GM12878 (cell line): ENCODE data around the gene MAP3K5. TPM values are rescaled to one million over a fixed set of nuclear protein-coding genes. Genes with fewer than 3 reads are reported as not detected.
A peak's percentile ranks its signal among the peaks of the same experiment; 100 is the strongest.

Source experiments
- ATF7 ChIP-seq: fragments of 450-650 bp; IDR thresholded peaks from 2 replicates; pipeline ENCODE4 v1.6.1; 2016; ENCODE audit warnings: low read depth, mild to moderate bottlenecking
- BCL11A ChIP-seq: IDR thresholded peaks from 2 replicates; pipeline ENCODE4 v1.6.1; 2011; ENCODE audit warnings: low read depth, low read length
- BHLHE40 ChIP-seq, 2 experiments: fragments of 450-650 bp in 1 of 2; IDR thresholded peaks; 2 replicates each; pipeline ENCODE4 v1.6.1; 2011 to 2017; ENCODE audit warnings: low read depth in 2 of 2, borderline replicate concordance in 1 of 2, improper control_type of control experiment in 1 of 2, low read length in 1 of 2, mild to moderate bottlenecking in 1 of 2
- ETV6 ChIP-seq, 2 experiments: fragments of 450-650 bp in 1 of 2; IDR thresholded peaks in 1 of 2; conservative IDR thresholded peaks in 1 of 2; 2 replicates each; pipeline ENCODE4 v1.6.1; 2014; ENCODE audit warnings: antibody characterized with exemption in 1 of 2, borderline replicate concordance in 1 of 2, low read depth in 1 of 2, mild to moderate bottlenecking in 1 of 2, moderate library complexity in 1 of 2
- FOXM1 ChIP-seq: IDR thresholded peaks from 2 replicates; pipeline ENCODE4 v1.6.1; 2012; ENCODE audit warnings: low read depth, mild to moderate bottlenecking, inconsistent platforms, low read length, moderate library complexity
- IKZF1 ChIP-seq: fragments of 450-650 bp; conservative IDR thresholded peaks from 2 replicates; pipeline ENCODE4 v1.6.1; 2017; ENCODE audit warnings: antibody characterized with exemption, mild to moderate bottlenecking
- IKZF2 ChIP-seq, 2 experiments: fragments of 450-650 bp; IDR thresholded peaks; 2 replicates each; pipeline ENCODE4 v1.6.1; 2017; ENCODE audit warnings: mild to moderate bottlenecking in 2 of 2, moderate library complexity in 2 of 2
- IRF4 ChIP-seq: IDR thresholded peaks from 2 replicates; pipeline ENCODE4 v1.6.1; 2011; ENCODE audit warnings: low read depth, low read length
- NFYB ChIP-seq: IDR thresholded peaks from 2 replicates; pipeline ENCODE4 v1.6.1; 2011; ENCODE audit warnings: low read depth, mild to moderate bottlenecking, low read length, improper control_type of control experiment, moderate library complexity; ENCODE audit not compliant: insufficient read depth
- NR2F1 ChIP-seq: fragments of 450-650 bp; conservative IDR thresholded peaks from 2 replicates; pipeline ENCODE4 v1.6.1; 2017; ENCODE audit warnings: mild to moderate bottlenecking
- POLR2A ChIP-seq: IDR thresholded peaks from 2 replicates; pipeline ENCODE4 v1.6.1; 2011; ENCODE audit warnings: low read depth, mild to moderate bottlenecking, low read length
- SIX5 ChIP-seq: IDR thresholded peaks from 2 replicates; pipeline ENCODE4 v1.6.1; 2011; ENCODE audit warnings: mild to moderate bottlenecking, low read depth, low read length, moderate library complexity; ENCODE audit not compliant: severe bottlenecking
- SMAD1 ChIP-seq: fragments of 450-650 bp; IDR thresholded peaks from 2 replicates; pipeline ENCODE4 v1.6.1; 2018; ENCODE audit warnings: mild to moderate bottlenecking, low read depth; ENCODE audit not compliant: partially characterized antibody
- SMARCA5 ChIP-seq: fragments of 450-650 bp; IDR thresholded peaks from 2 replicates; pipeline ENCODE4 v1.6.1; 2017; ENCODE audit warnings: mild to moderate bottlenecking
- SMC3 ChIP-seq: IDR thresholded peaks from 2 replicates; pipeline ENCODE4 v1.6.1; 2011; ENCODE audit warnings: low read length, improper control_type of control experiment, borderline replicate concordance
- TAF1 ChIP-seq: IDR thresholded peaks from 2 replicates; pipeline ENCODE4 v1.6.1; 2011; ENCODE audit warnings: mild to moderate bottlenecking, low read depth, low read length, borderline replicate concordance
- TCF12 ChIP-seq: IDR thresholded peaks from 2 replicates; pipeline ENCODE4 v1.6.1; 2011; ENCODE audit warnings: low read depth, mild to moderate bottlenecking, low read length
- YY1 ChIP-seq: IDR thresholded peaks from 2 replicates; pipeline ENCODE4 v1.6.1; 2011; ENCODE audit warnings: low read depth, mild to moderate bottlenecking, low read length
- polyA plus RNA-seq, 11 experiments: library from polyadenylated mRNA; depleted of rRNA in 4 of 11; unstranded in 6 of 11; stranded (reverse) in 5 of 11; fragments of >200 nt; fragmentation: Nextera tagmentation in 4 of 11; fragmentation: Illumina TruSeq in 1 of 11; extraction: Ambion mirVana in 4 of 11; extraction: Trizol in 1 of 11; gene quantifications; 1 replicate in 1 of 11; 2 replicates in 10 of 11; pipeline versions ENCODE4 v1.2.1 to v1.2.3, GENCODE V29; 2011 to 2016; ENCODE audit warnings: inconsistent platforms in 2 of 11, missing spikeins in 2 of 11, low read depth in 1 of 11
- total RNA-seq, 4 experiments: library from RNA; depleted of rRNA in 3 of 4; stranded (reverse); fragments of >200 nt in 3 of 4; fragmentation: Illumina TruSeq in 1 of 4; extraction: Trizol in 1 of 4; gene quantifications; 2 replicates each; pipeline versions ENCODE4 v1.2.1 to v1.2.3, GENCODE V29; 2013 to 2021
- TF ChIP-seq, protein P1 (sequence below): IDR thresholded peaks from 2 replicates; pipeline ENCODE4 v1.6.1; 2011; ENCODE audit warnings: borderline replicate concordance, low read depth, mild to moderate bottlenecking, moderate library complexity, mixed read lengths, low read length; ENCODE audit not compliant: insufficient read depth; ENCODE audit errors: extremely low read length
- TF ChIP-seq, protein P2 (sequence below): IDR thresholded peaks from 2 replicates; pipeline ENCODE4 v1.6.1; 2012; ENCODE audit warnings: low read length, inconsistent platforms
- TF ChIP-seq, protein P3 (sequence below): fragments of 450-650 bp; IDR thresholded peaks from 2 replicates; pipeline ENCODE4 v1.6.1; 2016; ENCODE audit warnings: mild to moderate bottlenecking
- TF ChIP-seq, protein P4 (sequence below): fragments of 450-650 bp; IDR thresholded peaks from 2 replicates; pipeline ENCODE4 v1.6.1; 2014; ENCODE audit warnings: mild to moderate bottlenecking
- TF ChIP-seq, protein P5 (sequence below): IDR thresholded peaks from 2 replicates; pipeline ENCODE4 v1.6.1; 2012; ENCODE audit warnings: low read depth, low read length, improper control_type of control experiment

MAP3K5 gene
- total and polyA plus RNA-seq, 10 of the 15 experiments (the other 5 are each of a cell fraction or from before 2014, with no cell fraction given), result 5.4 to 34.3 (median 26.4) TPM

DNA sequence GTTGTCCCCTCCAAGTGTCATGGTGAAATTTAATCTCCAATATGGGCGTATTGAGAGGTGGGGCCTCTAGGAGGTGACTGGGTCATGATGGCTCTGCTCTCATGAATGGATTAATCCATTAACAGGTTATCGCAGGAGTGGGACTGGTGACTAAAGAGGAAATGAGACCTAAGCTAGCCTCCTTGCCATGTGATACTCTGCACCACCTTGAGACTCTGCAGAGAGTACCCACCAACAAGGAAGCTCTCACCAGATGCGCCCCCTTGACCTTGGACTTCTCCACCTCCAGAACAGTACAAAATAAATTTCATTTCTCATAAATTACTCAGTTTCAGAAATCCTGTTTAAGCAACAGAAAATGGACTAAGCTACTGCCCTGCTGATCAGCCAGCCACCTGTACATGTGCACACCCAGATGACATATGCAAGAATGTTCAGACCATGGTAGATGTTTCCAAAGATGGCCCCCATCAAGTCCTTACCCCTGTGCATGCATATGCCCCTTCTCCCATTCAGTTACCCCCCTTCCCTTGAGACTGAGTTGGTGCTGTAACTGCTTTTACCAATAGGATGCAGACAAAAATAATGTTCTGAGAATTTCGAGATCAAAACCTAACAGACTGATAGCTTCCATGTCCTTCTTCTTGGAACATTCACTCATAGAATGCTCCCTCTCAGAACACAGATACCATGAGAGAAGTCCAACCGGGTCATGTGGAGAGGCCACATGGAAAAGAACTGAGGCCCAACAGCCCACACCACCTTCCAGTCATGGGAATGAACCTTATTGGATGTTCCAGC is 28.4 kb downstream of the MAP3K5 start (continued):
- TF ChIP-seq, protein P1, sequence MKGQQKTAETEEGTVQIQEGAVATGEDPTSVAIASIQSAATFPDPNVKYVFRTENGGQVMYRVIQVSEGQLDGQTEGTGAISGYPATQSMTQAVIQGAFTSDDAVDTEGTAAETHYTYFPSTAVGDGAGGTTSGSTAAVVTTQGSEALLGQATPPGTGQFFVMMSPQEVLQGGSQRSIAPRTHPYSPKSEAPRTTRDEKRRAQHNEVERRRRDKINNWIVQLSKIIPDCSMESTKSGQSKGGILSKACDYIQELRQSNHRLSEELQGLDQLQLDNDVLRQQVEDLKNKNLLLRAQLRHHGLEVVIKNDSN, result no peak
- TF ChIP-seq, protein P2, sequence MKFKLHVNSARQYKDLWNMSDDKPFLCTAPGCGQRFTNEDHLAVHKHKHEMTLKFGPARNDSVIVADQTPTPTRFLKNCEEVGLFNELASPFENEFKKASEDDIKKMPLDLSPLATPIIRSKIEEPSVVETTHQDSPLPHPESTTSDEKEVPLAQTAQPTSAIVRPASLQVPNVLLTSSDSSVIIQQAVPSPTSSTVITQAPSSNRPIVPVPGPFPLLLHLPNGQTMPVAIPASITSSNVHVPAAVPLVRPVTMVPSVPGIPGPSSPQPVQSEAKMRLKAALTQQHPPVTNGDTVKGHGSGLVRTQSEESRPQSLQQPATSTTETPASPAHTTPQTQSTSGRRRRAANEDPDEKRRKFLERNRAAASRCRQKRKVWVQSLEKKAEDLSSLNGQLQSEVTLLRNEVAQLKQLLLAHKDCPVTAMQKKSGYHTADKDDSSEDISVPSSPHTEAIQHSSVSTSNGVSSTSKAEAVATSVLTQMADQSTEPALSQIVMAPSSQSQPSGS, result 0 out of 2 replicates have a peak, but pooled peaks have one; percentile 10
- TF ChIP-seq NR2F1 (peak; percentile 79), FOXM1 (no peak), POLR2A (peak; percentile 68), ATF7 (peak; percentile 60), IKZF1 (peak; percentile 9), BHLHE40 (IDR thresholded peaks at IDR 0.05; ENCODE audit: borderline replicate concordance in 1 of 2, low read depth in 2 of 2, low read length in 1 of 2) (peak in 1 of 2 experiments; percentile 14; a peak in 1 of 4 replicates), IKZF2 (IDR thresholded peaks at IDR 0.05) (no peak; a peak in 1 of 4 replicates), TAF1 (0 out of 2 replicates have a peak, but pooled peaks have one; percentile 14), ETV6 (conservative IDR thresholded peaks at IDR 0.05 in 1 of 2, IDR thresholded peaks at IDR 0.05 in 1 of 2; ENCODE audit: borderline replicate concordance in 1 of 2, low read depth in 1 of 2) (peak in 1 of 2 experiments; percentile 17; a peak in 1 of 4 replicates), SMARCA5 (peak; percentile 54; the same call in 1 of the 2 replicates), YY1 (peak; percentile 81), IRF4 (0 out of 2 replicates have a peak, but pooled peaks have one; percentile 16), NFYB (peak; percentile 72), SIX5 (no peak), SMAD1 (peak; percentile 30), BCL11A (no peak), TCF12 (peak; percentile 46; the same call in 1 of the 2 replicates), SMC3 (no peak)
- TF ChIP-seq, protein P3, sequence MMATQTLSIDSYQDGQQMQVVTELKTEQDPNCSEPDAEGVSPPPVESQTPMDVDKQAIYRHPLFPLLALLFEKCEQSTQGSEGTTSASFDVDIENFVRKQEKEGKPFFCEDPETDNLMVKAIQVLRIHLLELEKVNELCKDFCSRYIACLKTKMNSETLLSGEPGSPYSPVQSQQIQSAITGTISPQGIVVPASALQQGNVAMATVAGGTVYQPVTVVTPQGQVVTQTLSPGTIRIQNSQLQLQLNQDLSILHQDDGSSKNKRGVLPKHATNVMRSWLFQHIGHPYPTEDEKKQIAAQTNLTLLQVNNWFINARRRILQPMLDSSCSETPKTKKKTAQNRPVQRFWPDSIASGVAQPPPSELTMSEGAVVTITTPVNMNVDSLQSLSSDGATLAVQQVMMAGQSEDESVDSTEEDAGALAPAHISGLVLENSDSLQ, result peak; percentile 25; the same call in 1 of the 2 replicates
- TF ChIP-seq, protein P4, sequence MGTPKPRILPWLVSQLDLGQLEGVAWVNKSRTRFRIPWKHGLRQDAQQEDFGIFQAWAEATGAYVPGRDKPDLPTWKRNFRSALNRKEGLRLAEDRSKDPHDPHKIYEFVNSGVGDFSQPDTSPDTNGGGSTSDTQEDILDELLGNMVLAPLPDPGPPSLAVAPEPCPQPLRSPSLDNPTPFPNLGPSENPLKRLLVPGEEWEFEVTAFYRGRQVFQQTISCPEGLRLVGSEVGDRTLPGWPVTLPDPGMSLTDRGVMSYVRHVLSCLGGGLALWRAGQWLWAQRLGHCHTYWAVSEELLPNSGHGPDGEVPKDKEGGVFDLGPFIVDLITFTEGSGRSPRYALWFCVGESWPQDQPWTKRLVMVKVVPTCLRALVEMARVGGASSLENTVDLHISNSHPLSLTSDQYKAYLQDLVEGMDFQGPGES, result no peak
- TF ChIP-seq, protein P5, sequence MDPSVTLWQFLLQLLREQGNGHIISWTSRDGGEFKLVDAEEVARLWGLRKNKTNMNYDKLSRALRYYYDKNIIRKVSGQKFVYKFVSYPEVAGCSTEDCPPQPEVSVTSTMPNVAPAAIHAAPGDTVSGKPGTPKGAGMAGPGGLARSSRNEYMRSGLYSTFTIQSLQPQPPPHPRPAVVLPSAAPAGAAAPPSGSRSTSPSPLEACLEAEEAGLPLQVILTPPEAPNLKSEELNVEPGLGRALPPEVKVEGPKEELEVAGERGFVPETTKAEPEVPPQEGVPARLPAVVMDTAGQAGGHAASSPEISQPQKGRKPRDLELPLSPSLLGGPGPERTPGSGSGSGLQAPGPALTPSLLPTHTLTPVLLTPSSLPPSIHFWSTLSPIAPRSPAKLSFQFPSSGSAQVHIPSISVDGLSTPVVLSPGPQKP, result no peak
